HG02763 (cell line): ENCODE measurements around the gene FAHD2A.
"Not testable (repeated sequence)": the region's sequence is repeated elsewhere in the genome, so short reads cannot be mapped to it uniquely, and the experiment has no call there.

ENCODE experiments used
- ATAC-seq: cut with Tn5 transposase; IDR thresholded peaks from one replicate; pipeline ENCODE4 v1.9.1; 2021; ENCODE audit warnings: mild to moderate bottlenecking, moderate library complexity; ENCODE audit not compliant: unreplicated experiment

FAHD2A gene

GRCh38 chr2:95402370-95403203, at the start of gene FAHD2A:
Gene FAHD2A (plus strand): TSS chr2:95402708. CDS start chr2:95405559, 2,851 bp downstream.
- peak; percentile 97 for ATAC-seq

GRCh38 chr2:95353055-95353575, 49.4 kb upstream of the FAHD2A start:
- ATAC-seq: no peak

GRCh38 chr2:95353613-95354468, 48.7 kb upstream of the FAHD2A start:
- no peak for ATAC-seq

GRCh38 chr2:95354469-95354901, 48.0 kb upstream of the FAHD2A start:
- no peak for ATAC-seq

- ATAC-seq: no peak
Observed at GRCh38 chr2:95354925-95355324, 47.6 kb upstream of the FAHD2A start.

GRCh38 chr2:95355486-95355885, 47.0 kb upstream of the FAHD2A start:
- ATAC-seq: not testable (repeated sequence)

GRCh38 chr2:95356821-95357700, 45.4 kb upstream of the FAHD2A start:
- ATAC-seq: no peak

- no peak for ATAC-seq
Observed at GRCh38 chr2:95357717-95358280, 44.7 kb upstream of the FAHD2A start.

GRCh38 chr2:95359031-95359430, 43.5 kb upstream of the FAHD2A start:
- no peak for ATAC-seq

- ATAC-seq: no peak
Observed at GRCh38 chr2:95359501-95359930, 43.0 kb upstream of the FAHD2A start.

GRCh38 chr2:95361216-95361980, 41.1 kb upstream of the FAHD2A start:
- ATAC-seq: no peak

GRCh38 chr2:95362486-95362885, 40.0 kb upstream of the FAHD2A start:
- no peak for ATAC-seq

GRCh38 chr2:95366514-95366913, 36.0 kb upstream of the FAHD2A start:
- no peak for ATAC-seq

- ATAC-seq: no peak
Observed at GRCh38 chr2:95372216-95372829, 30.2 kb upstream of the FAHD2A start.

GRCh38 chr2:95372845-95373244, 29.7 kb upstream of the FAHD2A start:
- no peak for ATAC-seq

GRCh38 chr2:95374029-95374428, 28.5 kb upstream of the FAHD2A start:
- no peak for ATAC-seq

GRCh38 chr2:95374451-95374920, 28.0 kb upstream of the FAHD2A start:
- no peak for ATAC-seq

- no peak for ATAC-seq
Observed at GRCh38 chr2:95374921-95375471, 27.5 kb upstream of the FAHD2A start.
